HG03469 (cell line): ENCODE results near the gene MCM5.
"Not testable (repeated sequence)": the region's sequence is repeated elsewhere in the genome, so short reads cannot be mapped to it uniquely, and the experiment has no call there.

Experiments
- ATAC-seq: cut with Tn5 transposase; IDR thresholded peaks from one replicate; pipeline ENCODE4 v1.9.1; 2021; ENCODE audit warnings: mild to moderate bottlenecking, moderate library complexity, moderate number of reproducible peaks; ENCODE audit not compliant: unreplicated experiment

The MCM5 gene

GRCh38 chr22:35450824-35451569, 51.1 kb downstream of the MCM5 start:
- no peak for ATAC-seq

DNA sequence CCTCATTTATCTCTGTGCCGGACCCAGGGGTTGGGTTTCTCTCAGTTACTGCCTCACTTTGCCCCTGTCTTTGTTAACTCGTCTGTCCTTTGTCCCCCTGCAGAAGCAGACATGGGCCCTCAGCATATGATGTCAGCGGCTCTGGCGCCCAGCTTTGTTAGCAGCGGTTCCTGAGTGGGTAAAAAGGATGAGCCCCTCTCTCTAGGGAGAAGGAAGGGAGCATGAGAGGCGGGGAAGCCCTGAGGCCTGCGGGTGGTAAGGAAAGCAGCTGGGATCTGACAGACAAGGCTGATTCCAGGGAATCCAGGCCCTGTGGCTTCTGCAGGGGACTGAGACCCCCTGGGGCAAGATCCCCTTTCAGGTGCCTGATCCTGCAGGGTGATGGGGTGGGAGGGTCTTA, 51.7 kb downstream of the MCM5 start:
- ATAC-seq = no peak

DNA sequence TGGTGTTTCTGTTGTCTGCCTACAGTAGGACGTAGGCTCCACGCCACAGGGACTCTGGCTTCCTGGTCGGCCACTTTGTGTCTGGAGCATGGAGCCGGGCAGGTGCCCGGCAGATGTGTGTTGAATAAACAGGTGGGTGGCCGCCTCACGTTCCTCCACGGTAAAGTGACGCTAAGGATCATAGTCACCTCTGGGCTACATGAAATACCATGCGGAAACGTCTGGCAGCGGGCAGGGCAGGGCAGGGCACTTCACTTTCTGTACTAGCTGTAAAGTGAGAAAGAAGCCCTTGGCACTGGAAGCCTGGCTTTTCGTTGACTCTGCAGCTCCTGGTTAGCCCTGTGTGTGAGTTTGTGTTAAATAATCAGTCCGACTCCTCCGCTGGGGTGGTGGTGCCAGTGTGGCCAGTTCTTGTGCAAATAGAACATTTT, 52.4 kb downstream of the MCM5 start:
- ATAC-seq = no peak

GRCh38 chr22:35452810-35453743, 53.1 kb downstream of the MCM5 start:
- ATAC-seq = no peak

DNA sequence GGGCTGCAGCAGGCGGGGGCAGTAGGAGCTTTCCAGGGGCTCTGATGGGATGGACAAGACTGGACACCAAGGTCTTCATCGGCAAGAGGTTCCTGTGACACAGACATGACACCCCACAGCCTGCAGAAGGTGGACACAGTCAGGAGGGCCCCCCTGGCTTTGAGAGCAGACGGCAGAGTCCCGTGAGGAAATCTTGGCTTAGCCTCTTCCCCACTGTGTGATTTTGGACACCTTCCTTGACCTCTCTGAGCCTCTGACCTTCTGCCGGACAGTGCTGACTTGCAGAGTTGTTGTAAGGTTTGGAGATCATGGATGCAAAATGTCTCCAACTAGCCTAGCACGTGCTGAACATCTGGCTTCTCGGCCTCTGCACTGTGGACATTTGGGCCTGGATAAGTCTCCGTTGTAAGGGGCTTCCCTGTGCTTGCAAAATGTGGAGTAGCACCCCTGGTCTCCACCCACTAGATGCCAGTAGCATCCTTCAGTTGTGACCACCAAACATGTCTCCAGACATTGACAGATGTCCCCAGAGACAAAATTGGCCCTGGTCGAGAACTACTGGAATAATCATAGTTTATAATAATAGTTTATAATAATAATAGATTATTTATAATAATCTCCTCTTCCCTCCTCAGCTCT, 54.6 kb downstream of the MCM5 start:
- no peak for ATAC-seq

- ATAC-seq = no peak
Observed at GRCh38 chr22:35455529-35455928, 55.6 kb downstream of the MCM5 start.

DNA sequence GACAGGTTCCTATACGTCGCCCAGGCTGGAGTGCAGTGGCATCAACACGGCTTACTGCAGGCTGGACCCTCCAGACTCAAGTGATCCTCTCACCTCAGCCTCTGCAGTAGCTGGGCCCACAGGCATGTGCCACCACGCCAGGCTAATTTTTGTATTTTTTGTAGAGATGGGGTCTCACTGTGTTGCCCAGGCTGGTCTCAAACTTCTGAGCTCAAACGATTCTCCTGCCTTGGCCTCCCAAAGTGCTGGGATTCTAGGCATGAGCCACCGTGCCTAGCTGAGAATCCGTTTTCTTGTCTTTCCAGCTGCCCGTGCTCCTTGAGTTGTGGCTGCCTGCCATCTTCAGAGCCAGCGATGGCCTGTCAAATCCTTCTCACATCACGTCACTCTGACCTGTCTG, 56.8 kb downstream of the MCM5 start:
- no peak for ATAC-seq

DNA sequence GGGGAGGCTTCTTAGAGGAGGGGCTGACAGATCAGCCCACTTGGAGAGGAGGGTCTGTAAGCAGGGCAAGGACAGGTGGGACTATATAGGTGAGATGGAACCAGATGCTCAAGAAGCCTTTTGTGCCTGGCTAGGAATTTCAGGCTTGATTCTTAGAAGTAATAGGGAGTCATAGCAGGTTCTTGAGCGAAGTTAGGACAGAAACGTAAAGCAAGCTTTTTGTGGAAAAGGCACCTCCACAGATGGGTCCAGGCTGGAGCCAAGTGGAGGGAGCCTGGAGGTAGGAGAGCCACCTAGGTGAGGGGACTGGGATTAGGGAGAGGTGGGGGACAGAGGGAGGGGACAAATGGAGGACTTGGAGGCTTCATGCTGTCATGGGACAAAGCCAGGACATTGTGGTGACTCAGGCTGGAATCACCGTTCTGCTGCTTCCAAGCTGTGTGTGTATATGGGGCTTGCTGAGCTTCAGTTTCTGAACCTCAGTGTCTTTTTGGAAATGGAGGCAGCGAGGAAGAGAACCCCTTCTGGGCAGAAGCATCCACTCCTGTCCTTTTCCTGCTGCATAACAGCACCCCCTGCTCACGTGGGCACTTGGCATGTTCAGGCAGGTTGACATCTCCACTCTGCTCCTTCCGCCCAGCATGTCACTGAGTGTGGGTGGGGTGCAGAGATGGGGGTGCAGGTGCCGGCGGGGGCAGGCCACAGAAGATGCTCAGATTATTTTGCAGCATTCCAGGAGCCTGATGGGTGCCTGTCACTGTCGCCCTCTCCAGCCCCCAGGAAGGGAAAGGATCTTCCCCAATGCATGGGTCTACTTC, 58.0 kb downstream of the MCM5 start:
- no peak for ATAC-seq

DNA sequence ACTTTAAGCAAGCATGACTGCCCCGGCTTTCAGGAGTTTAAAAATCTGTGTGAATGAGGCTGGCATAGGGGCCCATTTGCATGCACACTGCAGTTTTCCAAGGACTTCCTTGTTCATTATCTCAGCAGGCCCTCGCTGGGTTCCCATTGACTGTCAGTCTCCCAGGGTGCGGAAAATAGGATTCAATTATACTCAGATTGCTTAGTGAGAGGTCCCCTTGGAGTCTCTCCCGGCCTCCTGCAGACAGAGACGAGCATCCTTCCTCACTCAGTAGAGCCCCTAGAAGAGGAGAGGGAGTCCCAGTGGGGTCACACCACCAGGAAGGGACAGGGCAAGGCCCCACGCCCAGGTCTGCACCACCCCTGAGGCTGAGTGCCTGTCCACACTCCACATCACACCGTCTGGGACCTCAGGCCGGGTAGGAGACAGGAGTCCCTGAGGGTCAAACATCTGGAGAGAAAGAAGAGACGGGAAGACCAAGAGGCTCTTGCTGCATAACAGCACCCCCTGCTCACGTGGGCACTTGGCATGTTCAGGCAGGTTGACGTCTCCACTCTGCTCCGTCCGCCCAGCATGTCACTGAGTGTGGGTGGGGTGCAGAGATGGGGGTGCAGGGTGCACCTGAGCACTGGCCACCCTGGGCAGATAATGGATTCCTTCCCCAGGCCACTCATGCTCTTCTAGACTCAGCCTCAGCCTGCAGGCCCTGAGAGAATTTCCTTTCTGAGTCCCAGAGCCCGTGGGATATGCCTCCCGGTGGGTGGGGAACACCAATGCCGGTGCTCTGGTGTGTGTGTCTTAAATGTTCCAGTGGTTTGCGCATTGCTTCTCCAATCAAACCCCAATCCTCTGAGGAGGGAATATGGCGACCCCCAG, 58.8 kb downstream of the MCM5 start:
- ATAC-seq = no peak

- no peak for ATAC-seq
Observed at GRCh38 chr22:35459423-35459894, 59.5 kb downstream of the MCM5 start.

DNA sequence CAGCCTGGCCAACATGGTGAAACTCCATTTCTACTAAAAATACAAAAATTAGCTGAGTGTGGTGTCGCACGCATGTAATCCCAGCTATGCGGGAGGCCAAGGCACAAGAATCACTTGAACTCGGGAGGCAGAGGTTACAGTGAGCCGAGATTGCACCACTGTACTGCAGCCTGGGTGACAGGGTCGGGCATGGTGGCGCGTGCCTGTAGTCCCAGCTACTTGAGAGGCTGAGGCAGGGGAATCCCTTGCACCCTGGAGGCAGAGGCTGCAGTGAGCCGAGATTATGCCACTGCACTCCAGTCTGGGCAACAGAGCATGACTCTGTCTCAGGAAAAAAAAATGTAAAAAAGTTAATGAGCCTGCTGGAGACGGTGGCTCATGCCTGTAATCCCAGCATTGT, 60.0 kb downstream of the MCM5 start:
- ATAC-seq = not testable (repeated sequence)

DNA sequence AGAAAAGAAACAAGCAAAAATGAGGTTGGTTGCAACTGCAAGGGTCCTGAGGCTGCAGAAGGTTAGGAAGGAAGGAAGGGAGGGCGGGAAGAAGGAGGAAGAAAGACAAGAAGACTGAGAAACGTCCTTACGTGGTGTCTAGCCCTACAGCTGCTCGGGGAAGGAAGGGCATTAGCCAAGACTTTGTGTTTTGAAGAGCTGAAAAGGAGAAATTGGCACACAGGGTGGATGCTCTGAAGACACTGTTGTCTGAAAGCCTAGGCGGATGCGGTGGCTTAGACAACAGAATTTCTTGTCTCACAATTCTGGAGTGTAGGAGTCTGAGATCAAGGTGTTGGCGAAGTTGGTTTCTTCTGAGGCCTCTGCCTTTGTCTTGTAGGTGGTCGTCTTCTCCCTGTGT, 60.7 kb downstream of the MCM5 start:
- no peak for ATAC-seq

DNA sequence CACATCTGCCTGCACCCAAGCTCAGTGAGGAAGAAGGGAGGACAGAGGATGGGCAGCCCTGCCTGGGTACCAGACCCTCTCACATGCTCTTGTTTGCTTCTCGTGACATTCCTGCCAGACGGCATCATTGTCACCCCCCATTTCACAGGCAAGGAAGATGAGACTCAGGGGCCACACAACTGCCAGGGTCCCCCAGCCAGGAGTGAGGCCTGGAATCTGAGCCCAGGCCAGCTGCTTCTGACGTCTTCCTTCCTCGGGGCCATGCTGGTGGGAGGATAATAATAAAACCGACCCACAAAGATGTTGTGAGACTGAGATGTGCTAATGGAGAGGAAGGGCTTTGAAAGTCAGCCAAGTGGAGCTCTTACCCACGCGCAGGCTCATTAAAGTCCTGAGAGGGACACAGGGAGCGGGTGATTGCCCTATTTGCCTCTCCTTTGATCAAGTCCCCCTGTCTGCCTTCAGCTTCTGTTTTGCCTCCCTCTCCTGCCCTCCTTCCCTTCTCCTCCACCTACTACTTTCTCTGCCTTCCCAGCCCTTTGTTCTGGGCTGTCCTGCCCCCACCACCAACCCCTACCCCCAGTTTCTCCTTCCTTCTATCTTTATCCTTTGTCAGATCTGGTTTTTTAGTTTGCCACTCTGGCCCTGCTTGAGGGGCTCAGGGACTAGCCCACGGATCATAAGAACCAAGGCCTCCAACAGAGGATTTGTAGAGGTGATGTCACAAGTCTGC, 62.7 kb downstream of the MCM5 start:
- no peak for ATAC-seq

GRCh38 chr22:35463231-35463933, 63.4 kb downstream of the MCM5 start:
- ATAC-seq = no peak

DNA sequence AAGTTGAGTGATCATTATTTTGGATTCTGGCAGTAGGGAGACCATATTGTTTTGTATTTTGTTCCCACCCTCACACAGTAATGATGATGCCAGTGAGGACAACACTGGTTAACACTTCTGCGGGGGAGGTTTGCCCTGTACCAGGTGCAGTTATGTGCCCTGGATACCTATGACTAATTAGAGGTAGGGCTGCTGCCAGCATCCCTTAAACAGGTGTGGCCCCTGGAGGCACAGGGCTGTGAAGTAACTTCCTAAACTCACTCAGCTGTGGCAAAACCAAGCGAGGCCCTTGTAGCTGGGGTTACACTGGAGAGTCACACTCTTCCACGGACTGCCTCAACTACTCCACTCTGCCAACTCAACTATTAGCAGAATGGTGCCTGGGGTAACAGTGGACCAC, 64.5 kb downstream of the MCM5 start:
- no peak for ATAC-seq

- no peak for ATAC-seq
Observed at GRCh38 chr22:35465109-35465701, 65.3 kb downstream of the MCM5 start.

DNA sequence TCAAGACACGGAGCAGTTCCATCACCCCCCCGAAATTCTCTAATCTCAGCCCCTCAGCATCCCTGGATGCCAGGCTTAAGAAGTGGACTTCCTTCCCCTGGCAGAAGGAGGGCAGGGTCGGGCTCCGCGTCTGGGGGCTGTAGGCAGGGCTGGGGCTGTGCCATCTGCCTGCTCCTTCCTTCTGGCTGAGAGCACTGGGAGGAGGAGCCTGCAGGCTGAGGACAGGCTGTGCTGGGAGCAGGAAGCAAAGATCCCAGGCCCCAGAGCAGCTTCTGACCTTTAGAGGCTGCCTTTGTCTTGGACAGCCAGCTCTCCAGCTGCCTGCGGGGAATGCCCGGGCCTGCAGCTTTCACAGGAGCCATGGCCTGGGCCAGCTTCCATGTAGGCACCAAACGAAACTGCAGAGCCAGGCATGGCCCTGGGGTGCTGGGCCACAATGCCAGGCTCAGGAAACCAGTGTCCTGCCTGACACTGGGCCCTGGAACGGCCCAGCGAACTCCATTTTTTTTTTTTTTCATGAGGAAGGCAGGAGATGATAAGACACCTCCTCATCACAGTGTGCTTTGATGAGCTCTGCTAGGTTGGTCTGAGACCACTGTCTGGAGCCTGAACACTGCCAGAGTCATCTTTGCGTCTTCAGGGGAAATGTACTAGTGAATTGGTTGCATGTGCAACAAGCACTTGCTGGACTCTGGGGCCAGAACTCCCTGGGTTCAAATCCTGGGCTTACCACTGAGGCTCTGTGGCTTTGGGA, 67.9 kb downstream of the MCM5 start:
- ATAC-seq = no peak
